NCI-H226 (cell line): ENCODE measurements around the gene C6orf62.
A peak's percentile ranks its signal among the peaks of the same experiment; 100 is the strongest.
"Not testable (repeated sequence)": the region's sequence is repeated elsewhere in the genome, so short reads cannot be mapped to it uniquely, and the experiment has no call there.

Experiments
- DNase-seq: peaks from one replicate; pipeline ENCODE4 v3.0.0-alpha.2; 2015

The C6orf62 gene

DNA sequence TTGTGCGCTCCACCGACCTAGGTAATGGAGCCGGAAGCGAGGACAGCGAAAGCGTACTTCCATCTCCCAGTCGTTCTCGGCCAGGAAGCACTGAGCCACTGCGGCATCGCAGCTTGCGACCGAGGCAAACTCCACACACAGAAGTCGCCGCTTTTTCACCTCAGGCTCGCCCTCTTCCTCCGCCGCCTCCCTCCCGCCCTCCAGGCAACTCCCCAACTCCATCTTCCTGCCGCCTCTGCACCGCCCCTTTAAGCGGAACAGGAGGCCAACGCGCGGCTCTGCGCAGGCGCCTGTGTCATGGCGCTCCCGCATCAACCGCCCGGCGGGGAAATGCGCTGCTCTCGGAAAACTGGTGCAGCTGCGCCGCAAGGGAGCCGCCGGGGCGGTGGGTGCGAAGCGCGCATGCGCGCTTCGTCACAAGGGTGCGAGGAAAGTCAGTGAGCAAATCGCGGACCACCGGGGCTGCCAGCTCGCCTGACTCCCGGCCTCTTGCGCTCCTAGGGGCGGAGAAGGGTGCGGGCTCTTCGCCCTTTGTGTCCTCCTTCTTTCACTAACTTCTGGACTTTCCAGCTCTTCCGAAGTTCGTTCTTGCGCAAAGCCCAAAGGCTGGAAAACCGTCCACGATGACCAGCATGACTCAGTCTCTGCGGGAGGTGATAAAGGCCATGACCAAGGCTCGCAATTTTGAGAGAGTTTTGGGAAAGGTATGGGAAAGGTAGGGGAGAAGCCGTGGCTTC, 52.1 kb downstream of the C6orf62 start, which contains the start of the genes ACOT13 and TDP2:
TSS of gene ACOT13 (plus strand) at position 437 of the 737 bp plus-strand sequence. CDS start at position 624, 187 bp downstream.
TSS of gene TDP2 (minus strand) at position 259 of the 737 bp plus-strand sequence. CDS start at position 222, 37 bp downstream.
- peak; percentile 97 for DNase-seq

DNA sequence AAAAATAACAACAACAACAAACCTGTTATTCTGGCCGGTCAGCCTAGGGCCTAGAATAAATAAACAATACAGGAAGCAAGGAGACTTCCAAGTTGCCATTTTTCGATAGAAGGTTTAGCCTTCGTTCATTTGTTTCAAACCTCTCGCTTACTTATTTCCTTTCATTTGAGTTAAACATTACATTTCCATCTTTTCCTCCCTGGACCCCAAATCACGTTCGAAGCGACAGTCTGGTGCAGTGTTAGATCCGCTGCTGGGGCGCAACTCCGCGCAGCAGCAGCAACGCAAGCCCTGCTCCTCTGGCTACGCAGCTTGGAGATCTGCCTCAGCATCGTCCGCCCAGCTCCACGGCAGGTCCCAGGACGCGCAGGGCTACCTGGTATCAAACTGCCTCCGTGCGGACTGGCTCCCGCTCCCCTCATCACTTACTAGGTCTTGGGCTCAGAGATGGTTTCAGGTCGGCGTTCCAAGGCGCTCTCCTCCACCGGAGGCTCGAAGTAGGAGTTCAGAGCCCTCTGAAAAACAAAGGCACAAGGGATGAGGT, 52.8 kb downstream of the C6orf62 start:
- DNase-seq: no peak

DNA sequence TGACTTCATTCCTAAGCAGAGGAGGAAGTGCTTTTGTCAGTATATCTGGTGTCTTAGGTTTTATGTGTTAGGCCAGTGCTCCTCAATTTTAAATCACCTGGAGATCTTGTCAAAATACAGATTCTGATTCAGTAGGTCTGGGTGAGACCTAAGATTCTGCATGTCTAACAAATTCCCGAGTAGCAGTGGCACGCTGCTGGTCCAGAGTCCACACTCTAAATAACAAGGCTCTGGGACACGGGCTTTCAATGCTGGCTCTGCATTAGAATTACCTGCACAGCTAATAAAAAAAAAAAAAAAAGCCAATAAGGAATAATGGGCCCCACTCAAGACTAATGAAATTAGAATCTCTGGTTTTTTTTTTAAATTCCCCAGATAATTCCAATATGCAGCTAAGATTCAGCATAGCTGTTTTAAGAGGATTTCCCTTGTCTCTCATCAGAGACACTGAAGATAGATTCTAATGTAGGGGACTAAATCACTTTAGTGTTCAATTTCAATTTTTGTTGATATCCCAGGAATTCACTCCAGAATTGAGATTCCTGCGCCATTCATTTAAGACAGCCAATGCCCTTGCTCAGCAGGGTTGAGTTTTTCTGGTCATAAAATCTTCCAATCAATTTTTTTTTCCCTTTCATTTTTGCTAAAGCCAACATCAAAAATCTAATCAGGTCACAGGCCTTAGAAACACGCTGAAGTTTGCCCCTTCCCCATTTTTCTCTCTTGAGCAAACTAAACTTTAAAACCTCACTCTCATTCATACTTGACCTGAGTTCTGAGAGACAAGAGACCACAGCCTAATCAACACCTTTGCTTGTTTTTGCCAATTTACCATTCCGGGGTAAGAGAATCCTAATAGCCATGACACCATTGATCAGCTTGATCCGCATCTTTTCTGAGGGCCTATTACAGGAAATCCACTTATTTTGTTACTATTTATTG, 54.6 kb downstream of the C6orf62 start:
- no peak for DNase-seq

DNA sequence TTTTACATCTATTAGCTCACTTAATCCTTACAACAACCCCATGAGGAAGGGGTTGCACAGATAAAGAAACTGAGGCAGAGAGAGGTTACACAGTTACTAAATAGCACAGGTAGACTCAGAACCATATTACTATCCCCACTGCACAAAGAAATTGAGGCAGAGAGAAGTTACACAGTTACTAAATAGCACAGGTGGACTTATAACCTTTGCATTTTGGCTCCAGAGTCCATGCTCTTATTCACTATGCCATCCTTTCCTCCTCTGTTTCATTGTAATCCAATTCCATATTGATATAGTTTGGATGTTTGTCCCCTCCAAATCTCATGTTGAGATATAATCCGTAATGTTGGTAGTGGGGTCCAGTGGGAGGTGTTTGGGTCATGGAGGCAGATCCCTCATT, 55.8 kb downstream of the C6orf62 start:
- no peak for DNase-seq

DNA sequence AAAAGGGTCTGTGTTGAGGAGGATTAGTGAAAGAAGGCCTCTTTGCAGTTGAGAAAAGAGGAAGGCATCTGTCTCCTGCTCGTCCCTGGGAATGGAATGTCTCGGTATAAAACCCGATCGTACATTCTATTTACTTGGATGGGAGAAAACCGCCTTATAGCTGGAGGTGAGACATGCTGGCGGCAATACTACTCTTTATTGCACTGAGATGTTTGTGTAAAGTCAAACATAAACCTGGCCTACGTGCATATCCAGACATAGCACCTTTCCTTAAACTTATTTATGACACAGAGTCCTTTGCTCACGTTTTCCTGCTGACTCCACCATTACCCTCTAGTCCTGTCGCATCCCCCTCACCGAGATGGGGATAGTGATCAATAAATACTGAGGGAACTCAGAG, 56.7 kb downstream of the C6orf62 start:
- no peak for DNase-seq

DNA sequence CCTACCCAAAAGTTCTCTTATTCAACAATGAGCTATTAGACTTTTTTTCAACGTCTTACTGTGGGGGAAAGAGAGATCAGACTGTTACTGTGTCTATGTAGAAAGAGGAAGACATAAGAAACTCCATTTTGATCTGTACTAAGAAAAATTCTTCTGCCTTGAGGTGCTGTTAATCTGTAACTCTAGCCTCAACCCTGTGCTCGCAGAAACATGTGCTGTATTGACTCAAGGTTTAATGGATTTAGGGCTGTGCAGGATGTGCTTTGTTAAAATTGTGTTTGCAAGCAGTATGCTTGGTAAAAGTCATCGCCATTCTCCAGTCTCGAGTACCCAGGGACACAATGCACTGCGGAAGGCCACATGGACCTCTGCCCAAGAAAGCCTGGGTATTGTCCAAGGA, 57.2 kb downstream of the C6orf62 start:
- DNase-seq: not testable (repeated sequence)

DNA sequence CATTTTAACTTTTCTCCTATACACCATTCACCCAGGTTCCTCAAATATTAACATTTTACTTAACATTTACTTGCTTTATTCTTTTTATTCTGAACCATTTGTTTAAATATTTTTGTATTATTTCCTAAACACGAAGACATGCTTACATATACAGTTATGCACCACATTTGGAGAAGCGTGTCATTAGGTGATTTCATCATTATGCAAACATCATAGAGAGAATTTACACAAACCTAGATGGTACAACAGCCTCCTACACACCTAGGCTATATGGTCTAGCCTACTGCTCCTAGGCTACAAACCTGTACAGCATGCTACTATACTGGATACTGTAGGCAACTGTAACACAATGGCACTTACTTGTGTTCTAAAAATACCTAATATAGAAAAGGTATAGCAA, 58.8 kb downstream of the C6orf62 start:
- no peak for DNase-seq

DNA sequence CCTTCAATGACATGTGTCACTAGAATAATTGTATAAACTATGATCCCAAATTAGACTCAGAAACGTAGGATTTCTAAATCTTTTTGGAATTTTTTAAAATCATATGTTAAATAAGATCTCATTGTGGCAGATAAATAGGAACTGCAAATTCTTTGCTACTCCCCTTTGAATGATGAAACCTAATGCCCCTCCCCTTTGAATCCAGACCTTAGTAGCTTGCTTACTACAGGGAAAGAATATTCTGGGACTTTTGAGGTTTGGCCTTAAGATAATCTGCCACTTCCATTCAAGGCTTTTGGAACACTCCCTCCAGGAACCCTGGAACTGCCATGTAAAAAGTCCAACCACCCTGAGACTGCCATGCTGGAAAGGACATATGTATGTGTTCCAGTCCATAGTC, 59.4 kb downstream of the C6orf62 start:
- DNase-seq: no peak

DNA sequence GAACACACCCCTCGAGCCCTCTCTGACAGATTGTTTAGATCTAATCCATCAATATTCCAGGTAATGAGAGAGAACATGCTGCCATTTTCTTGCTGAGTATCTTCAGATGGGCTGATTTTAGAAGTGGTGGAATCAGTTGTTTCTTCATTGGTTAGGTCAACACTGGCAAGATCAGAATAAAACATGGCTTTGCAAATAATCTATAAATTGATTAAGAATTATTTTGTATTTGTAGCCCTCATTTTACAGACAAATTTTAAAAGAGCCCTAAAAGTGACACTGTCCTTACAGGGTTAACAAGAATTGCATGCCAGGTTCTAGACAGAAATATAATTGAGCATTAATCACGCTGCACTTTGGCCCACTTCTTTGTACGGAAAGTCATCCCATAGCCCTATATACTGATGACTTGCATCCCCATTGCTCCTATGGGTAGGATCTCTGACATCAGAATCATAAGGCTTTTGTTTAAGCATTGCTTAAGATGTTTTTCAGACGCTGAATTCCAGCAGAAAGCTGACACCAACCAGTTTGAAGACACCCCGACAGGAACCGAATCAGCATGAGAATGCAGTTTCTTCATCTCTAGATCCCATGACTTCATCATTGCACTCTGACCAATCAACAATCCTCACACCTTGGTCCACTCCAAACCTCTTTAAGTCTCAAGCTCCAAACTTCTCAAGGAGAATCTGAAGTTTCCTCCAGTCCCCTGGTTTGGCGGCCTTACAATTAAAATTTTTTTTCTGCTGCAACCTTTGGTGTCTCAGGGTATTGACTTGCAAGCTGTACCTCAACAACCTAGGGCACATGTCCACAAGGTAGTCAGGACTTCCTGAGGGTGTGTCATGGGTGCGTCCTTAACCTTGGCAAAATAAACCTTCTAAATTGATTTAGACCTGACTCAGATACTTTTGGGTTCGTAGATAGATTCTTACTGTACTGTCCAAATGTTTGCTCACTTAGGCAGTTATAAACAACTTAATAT, 60.1 kb downstream of the C6orf62 start:
- DNase-seq: peak; percentile 31

DNA sequence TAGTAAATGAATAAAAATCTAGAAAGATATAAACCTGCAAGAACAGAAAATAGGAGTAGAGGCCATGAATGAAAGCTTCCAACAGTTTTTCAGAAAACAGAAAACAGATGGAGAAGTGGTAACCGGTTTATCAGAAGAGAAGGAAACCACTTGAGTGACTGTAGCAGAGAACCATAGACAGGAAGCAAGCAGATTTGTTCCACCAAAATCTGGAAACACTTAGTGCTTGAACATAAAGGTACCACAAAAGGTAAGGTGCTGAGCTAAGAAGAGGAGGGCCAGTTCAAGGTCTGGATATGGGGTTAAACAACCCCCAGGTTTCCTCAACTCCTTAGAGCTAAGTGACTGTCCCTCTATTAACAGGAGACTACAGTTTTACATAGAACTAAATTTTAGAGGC, 63.7 kb downstream of the C6orf62 start:
- DNase-seq: no peak
